ENCODE data around the gene MIPEP. TPM values are rescaled to one million over a fixed set of nuclear protein-coding genes. Genes with fewer than 3 reads are reported as not detected.

MIPEP gene
- total and polyA plus RNA-seq, 2 experiments from 2014 or later: 17.1 to 19.8 TPM

DNA sequence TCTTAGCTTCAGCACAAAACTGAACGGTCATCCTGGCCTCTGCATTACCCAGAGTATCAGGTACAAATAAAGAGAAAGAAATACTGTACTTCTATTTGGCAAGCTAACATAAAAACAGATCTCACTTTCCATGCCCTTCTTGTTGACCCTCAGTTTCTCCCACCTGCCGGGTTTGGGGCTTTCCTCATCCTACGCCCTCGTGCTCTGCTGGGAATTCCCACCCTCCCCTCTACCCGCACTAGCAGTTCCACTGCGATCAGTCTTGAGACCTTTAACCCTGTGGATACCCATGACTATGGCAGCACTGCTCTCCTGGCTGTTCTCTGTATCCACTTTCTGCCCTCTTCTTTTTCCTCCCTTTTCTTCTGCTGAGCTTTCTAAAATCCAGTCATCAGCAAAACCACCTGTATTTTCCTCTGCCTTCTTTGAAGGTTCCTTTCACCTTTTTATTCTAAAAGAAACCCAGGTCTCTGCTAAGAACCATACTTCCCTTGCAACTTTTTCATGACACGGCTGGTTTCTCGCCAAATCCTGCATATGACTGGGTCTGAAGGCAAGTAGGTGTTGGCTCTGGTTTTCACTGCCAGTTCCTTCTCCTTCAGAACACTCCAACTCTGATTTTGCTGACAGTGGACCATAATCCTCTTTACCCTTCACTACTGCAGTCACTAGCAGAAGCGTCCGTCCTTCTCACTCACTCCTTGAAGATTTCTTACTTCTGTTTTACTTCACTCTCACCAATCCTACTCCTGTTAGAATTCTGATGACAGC, 99.4 kb downstream of the MIPEP start:
- no peaks in the 10 kb centered on the region for H4K20me1 ChIP-seq (ENCODE audit: insufficient read depth, poor library complexity, severe bottlenecking)
- no peaks in the 10 kb centered on the region for H3K9me3 ChIP-seq (ENCODE audit: low read depth)
- H2AFZ ChIP-seq: no peak overlapping the region
- TF ChIP-seq EZH2 (IDR thresholded peaks at IDR 0.05; ENCODE audit: borderline replicate concordance) (no peak), EZH2phosphoT487 (IDR thresholded peaks at IDR 0.05; ENCODE audit: low read depth, severe bottlenecking, unreplicated experiment) (no peak)
- TF ChIP-seq, protein P1, sequence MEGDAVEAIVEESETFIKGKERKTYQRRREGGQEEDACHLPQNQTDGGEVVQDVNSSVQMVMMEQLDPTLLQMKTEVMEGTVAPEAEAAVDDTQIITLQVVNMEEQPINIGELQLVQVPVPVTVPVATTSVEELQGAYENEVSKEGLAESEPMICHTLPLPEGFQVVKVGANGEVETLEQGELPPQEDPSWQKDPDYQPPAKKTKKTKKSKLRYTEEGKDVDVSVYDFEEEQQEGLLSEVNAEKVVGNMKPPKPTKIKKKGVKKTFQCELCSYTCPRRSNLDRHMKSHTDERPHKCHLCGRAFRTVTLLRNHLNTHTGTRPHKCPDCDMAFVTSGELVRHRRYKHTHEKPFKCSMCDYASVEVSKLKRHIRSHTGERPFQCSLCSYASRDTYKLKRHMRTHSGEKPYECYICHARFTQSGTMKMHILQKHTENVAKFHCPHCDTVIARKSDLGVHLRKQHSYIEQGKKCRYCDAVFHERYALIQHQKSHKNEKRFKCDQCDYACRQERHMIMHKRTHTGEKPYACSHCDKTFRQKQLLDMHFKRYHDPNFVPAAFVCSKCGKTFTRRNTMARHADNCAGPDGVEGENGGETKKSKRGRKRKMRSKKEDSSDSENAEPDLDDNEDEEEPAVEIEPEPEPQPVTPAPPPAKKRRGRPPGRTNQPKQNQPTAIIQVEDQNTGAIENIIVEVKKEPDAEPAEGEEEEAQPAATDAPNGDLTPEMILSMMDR (IDR thresholded peaks at IDR 0.05; ENCODE audit: poor library complexity): no peak
- no peaks in the 10 kb centered on the region for H3K36me3 ChIP-seq (replicated peaks; ENCODE audit: insufficient read depth, low read depth)
- no peaks in the 10 kb centered on the region for H3K79me2 ChIP-seq
- H3K4me3 ChIP-seq: no peak overlapping the region
- peaks cover 21% of the 10 kb centered on the region for H3K4me1 ChIP-seq (ENCODE audit: insufficient read depth)
- no peaks in the 10 kb centered on the region for H3K9me2 ChIP-seq (replicated peaks; ENCODE audit: insufficient read depth)
- no peak for DNase-seq (ENCODE audit: low spot score)
- H3K27me3 ChIP-seq: no peaks in the 10 kb centered on the region
- 71% methylated on average over 10 of the region's 10 CpGs for WGBS (ENCODE audit: low lambda C conversion rate, missing lambda C conversion rate)
- H3K27ac ChIP-seq: peak overlapping the region; percentile 31
- H3K4me2 ChIP-seq: no peak overlapping the region

DNA sequence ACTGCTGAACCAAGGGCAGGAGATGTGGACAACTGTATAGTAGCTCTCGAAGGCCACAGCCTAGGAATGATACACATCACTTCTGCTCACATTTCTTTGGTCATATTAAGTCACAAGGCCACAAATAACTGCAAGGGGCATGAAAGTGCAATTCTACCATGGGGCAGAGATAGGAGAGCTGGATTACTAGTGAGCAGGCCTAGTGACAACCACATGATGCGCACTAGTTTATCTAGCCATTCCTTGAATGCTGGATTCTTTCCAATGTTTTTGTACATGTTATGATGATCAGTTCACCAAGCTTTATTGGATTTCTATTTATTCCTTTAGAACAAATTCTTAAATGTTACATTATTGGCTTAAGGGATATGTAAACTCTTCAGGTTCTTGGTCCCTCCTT, 100.7 kb downstream of the MIPEP start:
- H3K4me3 ChIP-seq: no peak overlapping the region
- TF ChIP-seq, protein P1 (IDR thresholded peaks at IDR 0.05; ENCODE audit: poor library complexity): no peak
- no peak for TF ChIP-seq EZH2 (IDR thresholded peaks at IDR 0.05; ENCODE audit: borderline replicate concordance)
- TF ChIP-seq EZH2phosphoT487 (IDR thresholded peaks at IDR 0.05; ENCODE audit: low read depth, severe bottlenecking, unreplicated experiment): no peak
- no peaks in the 10 kb centered on the region for H3K9me3 ChIP-seq (ENCODE audit: low read depth)
- WGBS (ENCODE audit: low lambda C conversion rate, missing lambda C conversion rate): 89% methylated on average over 2 of the region's 2 CpGs
- no peaks in the 10 kb centered on the region for H3K27me3 ChIP-seq
- H3K9me2 ChIP-seq (replicated peaks; ENCODE audit: insufficient read depth): no peaks in the 10 kb centered on the region
- H4K20me1 ChIP-seq (ENCODE audit: insufficient read depth, poor library complexity, severe bottlenecking): no peaks in the 10 kb centered on the region
- DNase-seq (ENCODE audit: low spot score): no peak
- no peaks in the 10 kb centered on the region for H3K36me3 ChIP-seq (replicated peaks; ENCODE audit: insufficient read depth, low read depth)
- H3K4me1 ChIP-seq (ENCODE audit: insufficient read depth): peaks cover 10% of the 10 kb centered on the region
- H2AFZ ChIP-seq: no peak overlapping the region
- no peaks in the 10 kb centered on the region for H3K79me2 ChIP-seq
- no peak overlapping the region for H3K27ac ChIP-seq
- H3K4me2 ChIP-seq: no peak overlapping the region

DNA sequence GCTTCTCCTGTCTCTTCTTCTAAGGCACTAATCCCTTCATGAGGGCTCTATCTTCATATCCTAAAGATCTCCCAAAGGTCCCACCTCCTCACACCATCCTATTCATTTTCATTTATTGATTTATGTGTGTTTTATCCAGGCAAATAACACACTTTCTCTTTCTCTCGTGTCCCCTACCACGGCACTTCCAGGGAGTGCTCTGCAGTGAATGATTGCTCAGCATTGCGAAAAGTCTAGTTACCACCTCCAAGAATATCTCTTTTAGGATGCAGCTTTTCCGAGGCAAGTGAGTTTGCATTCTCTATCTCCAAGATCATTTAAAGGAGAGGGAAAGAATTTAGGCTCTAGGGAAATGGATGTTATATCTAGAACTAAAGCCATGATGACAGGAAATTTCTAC, 101.7 kb downstream of the MIPEP start:
- no peak overlapping the region for H2AFZ ChIP-seq
- no peaks in the 10 kb centered on the region for H4K20me1 ChIP-seq (ENCODE audit: insufficient read depth, poor library complexity, severe bottlenecking)
- WGBS (ENCODE audit: low lambda C conversion rate, missing lambda C conversion rate): 76% methylated on average over 4 of the region's 4 CpGs

More for the DNA sequence above, 101.7 kb downstream of the MIPEP start:
- TF ChIP-seq, protein P1 (IDR thresholded peaks at IDR 0.05; ENCODE audit: poor library complexity): no peak
- no peak for TF ChIP-seq EZH2phosphoT487 (IDR thresholded peaks at IDR 0.05; ENCODE audit: low read depth, severe bottlenecking, unreplicated experiment)
- TF ChIP-seq EZH2 (IDR thresholded peaks at IDR 0.05; ENCODE audit: borderline replicate concordance): no peak
- H3K9me2 ChIP-seq (replicated peaks; ENCODE audit: insufficient read depth): no peaks in the 10 kb centered on the region
- H3K27ac ChIP-seq: no peak overlapping the region
- no peaks in the 10 kb centered on the region for H3K27me3 ChIP-seq
- H3K36me3 ChIP-seq (replicated peaks; ENCODE audit: insufficient read depth, low read depth): no peaks in the 10 kb centered on the region
- no peaks in the 10 kb centered on the region for H3K9me3 ChIP-seq (ENCODE audit: low read depth)
- H3K4me1 ChIP-seq (ENCODE audit: insufficient read depth): peaks cover 10% of the 10 kb centered on the region
- H3K4me3 ChIP-seq: no peak overlapping the region
- no peak overlapping the region for H3K4me2 ChIP-seq
- DNase-seq (ENCODE audit: low spot score): no peak
- no peaks in the 10 kb centered on the region for H3K79me2 ChIP-seq

All from hepatocyte (in vitro differentiated cells).